Progenitor cell of endocrine pancreas (in vitro differentiated cells): ENCODE measurements around the gene LGR6. TPM values are rescaled to one million over a fixed set of nuclear protein-coding genes. Genes with fewer than 3 reads are reported as not detected.

ENCODE experiments used
- DNase-seq: peaks from one replicate; pipeline ENCODE4 v3.0.0; 2021; ENCODE audit warnings: low spot score; ENCODE audit not compliant: unreplicated experiment
- H3K27ac Mint-ChIP-seq: 2 replicates; pipeline ENCODE4 v1.8.0; 2021; ENCODE audit warnings: mild to moderate bottlenecking, moderate library complexity, mixed read lengths
- H3K27me3 Mint-ChIP-seq: 2 replicates; pipeline ENCODE4 v1.8.0; 2021; ENCODE audit warnings: mixed read lengths
- H3K36me3 Mint-ChIP-seq: 2 replicates; pipeline ENCODE4 v1.8.0; 2022; ENCODE audit warnings: mixed read lengths; ENCODE audit not compliant: insufficient read depth
- H3K4me1 Mint-ChIP-seq: 2 replicates; pipeline ENCODE4 v1.8.0; 2021; ENCODE audit warnings: low read depth, mixed read lengths
- H3K4me3 Mint-ChIP-seq: 2 replicates; pipeline ENCODE4 v1.8.0; 2021; ENCODE audit warnings: low read depth, mild to moderate bottlenecking, moderate library complexity, mixed read lengths
- H3K9me3 Mint-ChIP-seq: 2 replicates; pipeline ENCODE4 v1.8.0; 2021; ENCODE audit warnings: low read depth, mixed read lengths
- total RNA-seq: library from RNA; stranded (reverse); gene quantifications from 2 replicates; pipeline ENCODE4 v1.2.1, GENCODE V29; 2021
- TF ChIP-seq, protein P1 (sequence below): fragments of 200-600 bp; sonication (generic); IDR thresholded peaks from one replicate; pipeline ENCODE4 v1.5.0; 2021; ENCODE audit warnings: antibody characterized with exemption, mild to moderate bottlenecking; ENCODE audit not compliant: unreplicated experiment

LGR6 gene
- total RNA-seq, 1 donor from 2014 or later, result 0.50 TPM

DNA sequence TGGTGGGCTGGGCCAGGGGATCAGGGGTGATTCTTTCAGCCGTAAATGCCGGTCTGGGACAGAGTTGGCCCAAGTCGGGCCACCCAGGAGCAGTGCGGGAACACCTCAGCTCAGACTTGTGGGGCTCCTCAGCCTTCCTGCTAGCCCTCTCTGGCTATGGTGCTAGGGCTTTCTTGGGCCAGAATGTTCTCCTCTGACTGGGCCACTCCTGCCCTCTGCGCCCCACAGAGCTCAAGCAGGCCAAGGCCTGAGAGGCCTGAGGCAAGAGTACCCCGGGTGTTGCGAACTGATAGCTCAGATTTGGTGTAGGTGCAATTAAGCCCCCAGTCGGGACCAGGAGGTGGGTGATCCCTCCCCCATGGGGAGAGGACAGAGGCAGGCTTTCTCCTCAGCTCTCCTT, 51.8 kb downstream of the LGR6 start:
- Mint-ChIP-seq H3K27me3 (peaks cover 32% of the 10 kb centered on the region), H3K4me1 (no peaks in the 10 kb centered on the region), H3K27ac (no peak overlapping the region), H3K36me3 (no peaks in the 10 kb centered on the region), H3K9me3 (no peaks in the 10 kb centered on the region), H3K4me3 (no peak overlapping the region)
- DNase-seq, result no peak
- TF ChIP-seq, protein P1, sequence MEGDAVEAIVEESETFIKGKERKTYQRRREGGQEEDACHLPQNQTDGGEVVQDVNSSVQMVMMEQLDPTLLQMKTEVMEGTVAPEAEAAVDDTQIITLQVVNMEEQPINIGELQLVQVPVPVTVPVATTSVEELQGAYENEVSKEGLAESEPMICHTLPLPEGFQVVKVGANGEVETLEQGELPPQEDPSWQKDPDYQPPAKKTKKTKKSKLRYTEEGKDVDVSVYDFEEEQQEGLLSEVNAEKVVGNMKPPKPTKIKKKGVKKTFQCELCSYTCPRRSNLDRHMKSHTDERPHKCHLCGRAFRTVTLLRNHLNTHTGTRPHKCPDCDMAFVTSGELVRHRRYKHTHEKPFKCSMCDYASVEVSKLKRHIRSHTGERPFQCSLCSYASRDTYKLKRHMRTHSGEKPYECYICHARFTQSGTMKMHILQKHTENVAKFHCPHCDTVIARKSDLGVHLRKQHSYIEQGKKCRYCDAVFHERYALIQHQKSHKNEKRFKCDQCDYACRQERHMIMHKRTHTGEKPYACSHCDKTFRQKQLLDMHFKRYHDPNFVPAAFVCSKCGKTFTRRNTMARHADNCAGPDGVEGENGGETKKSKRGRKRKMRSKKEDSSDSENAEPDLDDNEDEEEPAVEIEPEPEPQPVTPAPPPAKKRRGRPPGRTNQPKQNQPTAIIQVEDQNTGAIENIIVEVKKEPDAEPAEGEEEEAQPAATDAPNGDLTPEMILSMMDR, result no peak

DNA sequence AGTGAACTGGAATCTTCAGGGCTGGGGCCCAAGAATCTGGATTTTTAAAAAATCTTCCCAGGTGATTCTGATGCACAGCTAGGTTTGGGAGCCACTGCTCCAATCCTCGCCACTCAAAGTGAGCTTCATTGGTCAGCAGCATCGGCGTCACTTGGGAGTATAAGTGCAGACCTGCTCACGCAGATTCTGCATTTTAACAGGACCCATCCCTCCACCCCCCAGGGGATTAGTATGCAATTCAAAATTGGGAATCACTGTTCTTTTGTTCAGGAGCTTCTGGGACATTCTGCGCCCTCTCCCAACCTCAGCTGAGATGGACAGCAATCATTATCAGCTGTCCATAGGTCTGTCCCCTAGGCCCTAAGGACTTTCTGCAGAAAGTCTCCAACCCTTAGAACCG, 53.5 kb downstream of the LGR6 start:
- TF ChIP-seq, protein P1, result no peak
- no peak overlapping the region for H3K27ac Mint-ChIP-seq

DNA sequence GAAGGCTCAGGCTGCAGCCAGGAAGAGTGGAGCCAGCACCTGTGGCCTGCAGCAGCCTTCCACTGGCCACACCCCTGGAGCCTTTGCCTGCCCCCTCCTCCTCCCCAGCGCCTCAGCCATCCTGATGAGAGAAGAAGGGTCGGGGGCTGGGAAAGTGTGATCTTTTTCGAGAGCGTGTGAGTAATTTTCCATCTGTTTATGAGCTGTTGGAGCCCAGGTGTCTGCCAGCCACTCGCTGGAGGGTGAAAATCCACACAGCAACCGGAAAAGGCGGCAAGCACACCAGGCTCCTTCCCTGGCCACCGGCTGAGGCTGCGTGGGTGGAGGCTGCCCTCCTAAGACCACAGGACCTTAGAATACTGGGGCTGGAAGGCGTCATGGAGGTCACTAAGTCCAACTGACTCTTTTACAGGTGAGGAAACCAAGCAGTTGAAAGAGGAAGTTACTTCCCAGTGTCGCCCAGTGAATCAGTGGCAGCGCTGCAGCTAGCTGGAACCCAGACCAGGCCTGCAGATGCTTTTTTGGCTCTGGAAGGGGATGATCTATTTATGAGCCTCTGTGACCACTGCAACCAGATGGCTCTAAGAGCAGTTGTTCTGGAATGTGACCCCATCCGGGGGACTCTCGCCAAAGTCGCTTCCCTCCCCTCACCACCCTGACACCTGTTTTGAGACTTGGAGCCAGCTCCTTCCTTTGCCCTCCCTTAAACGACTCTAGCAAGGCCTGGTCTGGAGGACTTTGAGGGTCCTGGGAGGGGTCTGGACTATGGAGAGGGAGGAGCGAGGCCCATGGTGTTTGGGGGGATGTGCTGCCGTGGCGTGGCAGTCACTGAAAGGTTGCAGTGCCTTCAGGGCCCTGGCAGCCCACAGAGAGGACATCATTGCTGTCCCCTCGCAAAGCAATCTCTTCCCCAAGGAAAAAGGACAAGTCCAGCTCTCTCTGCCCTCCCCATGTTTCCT, 54.5 kb downstream of the LGR6 start:
- Mint-ChIP-seq H3K4me3 (no peak overlapping the region), H3K36me3 (no peaks in the 10 kb centered on the region), H3K4me1 (no peaks in the 10 kb centered on the region), H3K27me3 (peaks cover 34% of the 10 kb centered on the region), H3K27ac (peak overlapping the region; percentile 31), H3K9me3 (no peaks in the 10 kb centered on the region)
- TF ChIP-seq, protein P1, result no peak
- no peak for DNase-seq

More for the DNA sequence above, 53.5 kb downstream of the LGR6 start:
- H3K36me3 Mint-ChIP-seq, result no peaks in the 10 kb centered on the region
- peaks cover 30% of the 10 kb centered on the region for H3K27me3 Mint-ChIP-seq
- no peaks in the 10 kb centered on the region for H3K9me3 Mint-ChIP-seq
- no peak for DNase-seq
- no peak overlapping the region for H3K4me3 Mint-ChIP-seq
- no peaks in the 10 kb centered on the region for H3K4me1 Mint-ChIP-seq

DNA sequence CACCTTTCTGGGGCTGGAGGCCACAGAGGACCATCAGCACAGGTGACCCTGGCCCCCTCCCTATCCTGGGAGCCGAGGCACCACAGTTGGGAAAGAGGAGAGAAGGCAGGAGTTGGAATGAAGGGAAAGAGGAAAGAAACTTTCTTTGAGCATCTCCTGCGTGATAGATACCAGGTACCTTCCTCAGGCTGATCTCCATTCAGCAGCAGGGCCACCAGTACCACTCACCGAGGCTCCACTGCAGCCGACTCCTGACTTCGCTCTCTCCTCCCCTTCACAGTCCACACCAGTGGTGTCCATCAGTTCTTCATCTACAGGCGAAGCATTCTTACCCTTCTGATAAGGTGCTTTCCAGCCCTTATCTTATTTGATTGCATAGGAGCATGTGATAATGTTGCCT, 55.3 kb downstream of the LGR6 start:
- Mint-ChIP-seq H3K36me3 (no peaks in the 10 kb centered on the region), H3K27ac (no peak overlapping the region), H3K4me1 (no peaks in the 10 kb centered on the region), H3K9me3 (no peaks in the 10 kb centered on the region), H3K4me3 (no peak overlapping the region), H3K27me3 (peaks cover 34% of the 10 kb centered on the region)
- TF ChIP-seq, protein P1, result no peak
- no peak for DNase-seq

DNA sequence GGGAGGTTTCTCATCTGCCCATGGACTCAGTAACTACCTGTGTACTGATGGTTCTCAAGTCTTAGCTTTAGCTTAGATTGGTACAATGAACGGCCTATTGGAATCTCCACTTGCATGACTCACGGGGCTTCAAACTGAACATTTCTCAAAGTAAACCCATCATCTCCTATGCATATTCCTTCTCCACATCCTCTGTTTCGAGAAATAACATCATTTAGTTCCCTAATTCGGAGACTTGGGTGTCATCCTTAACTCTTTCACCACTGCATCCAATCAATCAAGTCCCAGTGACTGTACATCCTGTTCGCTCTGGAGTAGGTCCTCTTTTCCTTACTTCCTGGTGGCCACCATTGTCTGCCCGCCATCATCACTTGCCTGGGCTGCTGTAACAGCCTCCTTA, 55.8 kb downstream of the LGR6 start:
- no peak overlapping the region for H3K27ac Mint-ChIP-seq
- H3K9me3 Mint-ChIP-seq, result no peaks in the 10 kb centered on the region
- TF ChIP-seq, protein P1, result no peak
- no peak overlapping the region for H3K4me3 Mint-ChIP-seq
- H3K36me3 Mint-ChIP-seq, result no peaks in the 10 kb centered on the region
- no peak for DNase-seq
- peaks cover 35% of the 10 kb centered on the region for H3K27me3 Mint-ChIP-seq
- no peaks in the 10 kb centered on the region for H3K4me1 Mint-ChIP-seq
